T-helper 2 cell (primary cell): Measurements from ENCODE around the gene PHLDA2.
"Not testable (repeated sequence)": the region's sequence is repeated elsewhere in the genome, so short reads cannot be mapped to it uniquely, and the experiment has no call there.

Experiments
- DNase-seq, 5 experiments: peaks; one replicate each; pipeline versions ENCODE4 v3.0.0 to v3.0.0-alpha.2; 2012 to 2022

Gene PHLDA2

DNA sequence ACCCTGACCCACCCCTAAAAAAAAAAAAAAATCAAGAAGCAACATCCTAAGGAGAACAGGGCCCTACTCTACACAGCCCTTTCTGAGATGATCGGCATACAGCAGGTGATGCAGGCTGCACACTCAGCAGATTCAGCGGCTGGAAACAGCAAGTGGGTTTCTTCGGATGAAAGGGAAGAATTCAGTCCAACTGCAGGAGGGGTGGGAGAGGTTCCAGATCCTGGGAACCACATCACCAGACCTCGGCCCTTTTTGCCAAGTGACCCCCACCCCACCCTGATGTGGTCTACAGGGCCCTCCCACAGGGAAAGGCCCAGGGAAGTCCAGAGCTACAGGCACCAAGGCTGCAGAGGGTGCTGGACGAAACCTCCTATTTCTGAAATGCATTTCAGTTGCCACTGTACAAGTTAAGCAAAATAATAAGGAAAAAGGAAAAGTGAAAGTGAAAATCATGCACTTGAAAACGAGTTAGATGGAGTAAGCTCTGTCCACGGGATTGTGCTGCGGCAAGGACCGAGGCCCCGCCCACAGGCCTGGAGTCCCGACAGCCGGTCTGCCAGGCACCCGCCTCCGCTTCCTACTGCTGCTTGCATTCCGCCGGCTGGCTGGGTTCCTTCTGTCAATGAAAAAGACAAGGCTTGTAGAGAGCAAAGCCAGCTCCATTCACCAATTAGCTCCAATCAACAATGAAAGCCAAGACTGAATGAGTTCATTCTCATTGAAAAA, 16.0 kb upstream of the PHLDA2 start:
- peak in 1 of 5 experiments; percentile 70 for DNase-seq

- no peak for DNase-seq
Measured at GRCh38 chr11:2944530-2944929, 15.3 kb upstream of the PHLDA2 start.

GRCh38 chr11:2943711-2944118, 14.5 kb upstream of the PHLDA2 start:
- peak in 1 of 5 experiments; percentile 27 for DNase-seq

DNA sequence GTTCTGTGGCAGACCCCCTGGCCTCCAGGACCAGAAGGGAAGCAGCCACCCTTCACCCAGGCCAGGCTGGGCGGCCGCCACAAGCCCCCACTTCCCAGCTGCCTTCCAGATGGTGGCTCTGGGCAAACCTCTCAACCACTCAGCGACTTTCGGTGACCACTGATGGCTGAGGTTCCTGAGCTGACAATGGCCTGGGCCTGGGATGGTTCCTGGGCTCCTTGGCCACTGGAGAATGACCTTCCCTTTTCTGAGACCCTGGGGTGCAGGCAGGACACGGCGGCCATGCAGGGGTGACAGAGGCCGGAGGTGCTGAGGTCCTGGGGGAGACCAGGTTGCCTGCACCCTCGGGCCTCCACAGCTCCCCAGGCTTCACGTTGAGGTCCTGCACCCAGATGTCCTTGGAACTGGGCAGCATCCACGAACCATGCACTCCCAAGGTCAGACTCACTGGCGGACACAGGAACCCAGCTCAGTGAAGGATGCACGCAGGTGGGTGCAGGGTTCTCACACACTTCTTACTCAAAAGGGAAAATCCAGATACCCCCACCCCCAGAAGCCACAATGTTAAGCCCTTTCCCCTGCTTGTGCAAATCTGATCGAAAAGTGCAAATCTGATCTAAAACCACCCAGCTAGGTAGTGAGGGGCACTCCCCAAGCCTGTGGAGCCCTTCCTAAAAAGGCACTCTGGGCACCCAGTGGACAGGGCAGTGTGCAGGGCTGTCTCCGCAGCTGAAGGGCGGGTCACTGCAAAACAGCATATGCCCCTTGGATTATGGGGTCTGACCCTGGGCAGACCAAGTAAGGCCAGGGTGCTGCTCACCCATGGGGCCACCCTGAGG, 13.9 kb upstream of the PHLDA2 start:
- DNase-seq = no peak

DNA sequence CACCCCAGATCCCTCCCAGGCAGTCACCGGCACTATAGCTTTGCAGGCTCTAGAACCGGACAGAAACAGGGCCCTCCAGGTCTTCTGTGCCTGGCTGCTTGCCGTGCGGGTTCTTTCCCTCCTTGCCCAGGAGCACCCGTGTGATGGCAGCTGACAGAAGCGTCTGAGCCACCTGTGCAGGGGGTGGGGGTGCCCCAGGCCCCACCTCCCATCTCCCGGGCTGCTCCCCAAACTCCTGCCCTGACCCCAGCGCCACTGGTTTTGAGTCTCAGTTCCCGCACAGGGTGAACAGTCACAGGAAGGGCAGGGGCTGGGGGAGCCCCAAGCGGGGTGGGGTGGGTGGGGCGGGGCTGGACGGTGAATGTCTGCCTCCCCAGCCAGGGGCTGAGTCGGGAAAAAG, 13.2 kb upstream of the PHLDA2 start:
- DNase-seq = peak in 1 of 5 experiments; percentile 30

DNA sequence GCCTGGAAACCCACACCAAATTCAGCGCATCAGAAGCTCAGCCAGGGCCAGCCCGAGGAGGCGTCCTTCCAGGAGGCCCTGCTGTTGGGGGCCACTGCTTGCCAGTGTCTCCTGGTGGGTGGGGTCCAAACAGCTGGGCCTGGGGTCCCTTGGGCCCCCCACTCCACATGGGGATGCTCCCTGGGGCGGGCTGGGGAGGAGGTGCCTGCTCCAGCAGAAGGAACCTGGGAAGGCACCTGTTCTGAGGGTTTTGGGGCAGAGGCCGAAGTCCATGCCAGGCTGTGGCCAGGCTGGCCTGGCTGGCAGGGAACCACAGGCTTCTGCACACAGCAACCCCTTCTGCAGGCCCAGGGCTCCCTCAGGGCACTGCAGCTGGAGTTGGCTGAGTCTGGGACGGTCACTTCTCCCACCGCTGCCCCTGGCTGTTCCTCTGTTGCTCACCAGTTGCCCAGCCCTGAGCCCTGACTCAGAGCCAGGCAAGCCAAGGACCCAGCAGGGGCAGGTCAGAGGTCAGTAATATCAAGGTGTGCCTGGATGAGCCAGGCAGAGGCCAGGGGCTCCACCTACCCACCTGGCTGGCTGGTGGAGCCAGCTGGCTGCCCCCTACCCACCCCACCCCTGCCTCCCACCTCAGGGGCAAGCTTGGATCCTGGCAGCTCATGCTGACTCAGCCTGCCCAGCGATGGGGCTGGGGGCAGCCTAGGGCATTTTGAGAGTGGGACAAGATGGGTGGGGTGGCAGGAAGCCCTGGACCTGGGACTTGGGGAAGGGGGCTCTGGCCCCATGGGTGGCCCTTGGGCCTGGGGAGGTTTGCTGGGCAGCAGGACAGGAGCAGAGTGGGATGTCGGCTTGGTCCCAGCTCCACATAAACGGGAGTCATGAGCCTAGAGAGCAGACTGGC, 12.0 kb upstream of the PHLDA2 start:
- peak in 1 of 5 experiments; percentile 26 for DNase-seq

DNA sequence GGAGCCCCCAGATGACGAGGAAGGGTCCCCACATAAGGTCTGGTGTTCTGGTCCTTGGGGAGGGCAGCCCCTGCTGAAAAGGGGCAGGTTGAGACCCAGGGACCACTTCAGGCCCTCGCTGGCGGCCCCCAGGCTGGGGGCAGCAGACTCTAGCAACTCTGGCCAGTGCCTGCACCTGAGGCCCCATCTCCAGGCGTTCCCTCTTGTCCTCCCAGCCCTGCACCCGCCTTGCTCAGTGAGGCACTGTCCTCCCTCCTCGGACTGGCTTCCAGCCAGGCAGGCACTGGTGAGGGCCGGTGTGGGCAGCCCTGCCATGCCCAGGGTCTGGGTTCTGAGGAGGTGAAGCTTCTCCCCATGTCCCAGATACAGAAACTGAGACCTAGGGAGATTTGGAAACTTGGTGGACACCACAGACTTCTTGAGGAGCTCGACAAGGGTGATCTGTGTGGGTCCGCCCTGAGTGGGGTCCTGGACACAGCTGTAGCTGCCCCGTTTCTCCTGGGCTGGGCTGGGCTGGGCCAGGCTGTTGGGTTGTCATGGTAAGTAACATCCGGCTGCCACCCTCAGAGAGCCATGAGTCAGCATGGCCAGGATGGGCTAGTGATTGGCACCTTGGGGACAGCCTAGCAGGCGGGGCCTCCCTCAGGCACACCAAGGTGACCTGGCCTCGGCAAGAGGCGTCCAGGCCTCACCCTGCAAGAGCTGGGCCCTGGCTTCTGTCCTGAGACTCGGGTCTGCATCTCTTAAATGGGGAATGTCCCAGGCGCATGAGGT, 11.1 kb upstream of the PHLDA2 start:
- DNase-seq = peak in 1 of 5 experiments; percentile 65

GRCh38 chr11:2938458-2939418, 9.5 kb upstream of the PHLDA2 start:
- not testable (repeated sequence) for DNase-seq

DNA sequence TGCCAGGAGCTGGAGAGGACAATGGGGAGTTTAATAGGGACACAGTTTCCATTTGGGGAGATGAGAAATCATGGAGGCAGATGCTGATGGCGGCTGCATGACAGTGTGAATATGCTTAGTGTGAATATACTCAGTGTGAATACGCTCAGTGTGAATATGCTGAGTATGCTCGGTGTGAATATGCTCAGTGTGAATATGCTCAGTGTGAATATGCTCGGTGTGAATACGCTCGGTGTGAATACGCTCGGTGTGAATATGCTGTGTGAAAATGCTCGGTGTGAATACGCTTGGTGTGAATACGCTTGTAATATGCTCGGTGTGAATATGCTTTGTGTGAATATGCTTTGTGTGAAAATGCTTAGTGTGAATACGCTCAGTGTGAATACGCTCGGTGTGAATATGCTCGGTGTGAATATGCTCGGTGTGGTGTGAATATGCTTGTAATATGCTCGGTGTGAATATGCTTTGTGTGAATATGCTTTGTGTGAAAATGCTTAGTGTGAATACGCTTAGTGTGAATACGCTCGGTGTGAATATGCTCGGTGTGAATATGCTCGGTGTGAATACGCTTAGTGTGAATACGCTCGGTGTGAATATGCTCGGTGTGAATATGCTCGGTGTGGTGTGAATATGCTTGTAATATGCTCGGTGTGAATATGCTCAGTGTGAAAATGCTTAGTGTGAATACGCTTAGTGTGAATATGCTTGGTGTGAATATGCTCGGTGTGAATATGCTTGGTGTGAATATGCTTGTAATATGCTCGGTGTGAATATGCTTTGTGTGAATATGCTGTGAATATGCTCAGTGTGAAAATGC, 8.6 kb upstream of the PHLDA2 start:
- DNase-seq = peak in 1 of 5 experiments; percentile 32

- no peak for DNase-seq
Measured at GRCh38 chr11:2934611-2935239, 5.5 kb upstream of the PHLDA2 start.

GRCh38 chr11:2934021-2934550, 4.9 kb upstream of the PHLDA2 start:
- no peak for DNase-seq

GRCh38 chr11:2933375-2934020, 4.3 kb upstream of the PHLDA2 start:
- DNase-seq = peak in 4 of 5 experiments; percentile 8 to 92 (median 34)

- peak in 2 of 5 experiments; percentile 9 to 38 for DNase-seq
Measured at GRCh38 chr11:2932850-2933251, 3.6 kb upstream of the PHLDA2 start.

GRCh38 chr11:2931771-2932738, 2.8 kb upstream of the PHLDA2 start:
- no peak for DNase-seq

- DNase-seq = no peak
Measured at GRCh38 chr11:2931420-2931746, 2.2 kb upstream of the PHLDA2 start.

DNA sequence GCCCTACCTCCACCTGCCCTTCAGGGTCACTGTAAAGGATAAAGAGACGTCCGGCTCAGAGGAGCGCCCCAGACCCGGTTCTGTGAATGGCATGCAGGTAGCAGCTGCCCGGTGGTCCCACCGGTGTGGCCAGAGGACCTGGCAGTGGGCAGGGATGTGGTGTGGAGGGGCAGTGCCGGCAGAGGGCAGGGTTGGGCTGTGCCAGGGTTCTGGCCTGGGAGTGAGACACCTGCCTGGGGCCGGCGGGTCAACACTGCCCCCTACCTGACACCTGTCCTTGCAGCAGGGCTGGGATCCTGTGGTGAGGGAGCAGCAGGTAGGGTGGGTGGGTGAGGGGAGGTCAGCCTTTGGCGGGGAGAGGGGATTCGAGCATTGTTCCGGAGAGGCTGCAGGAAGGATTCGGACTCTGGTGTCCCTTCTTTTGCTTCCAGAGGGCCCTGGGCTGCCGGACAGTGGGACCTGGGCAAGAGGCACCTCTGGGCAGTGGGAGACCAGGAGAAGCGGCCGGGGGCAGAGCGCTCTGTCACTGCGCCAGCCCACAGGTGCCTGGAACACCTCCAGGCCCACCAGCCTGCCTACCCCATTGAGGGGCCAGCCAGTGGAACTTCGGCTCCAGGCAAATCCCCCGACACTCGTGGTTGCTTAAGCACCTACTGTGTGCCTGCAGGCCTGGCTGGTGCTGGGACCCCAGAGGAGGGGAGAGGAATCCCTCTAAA, 1.6 kb upstream of the PHLDA2 start:
- peak in 2 of 5 experiments; percentile 7 to 36 for DNase-seq
